Neural cell (in vitro differentiated cells): ENCODE measurements around the gene DLX1. TPM values are rescaled to one million over a fixed set of nuclear protein-coding genes. Genes with fewer than 3 reads are reported as not detected.

Experiments used
- H2AFZ ChIP-seq: fragments of 200-600, 300-800 bp; sonication (generic), shearing (Covaris generic); 2 replicates; pipeline ENCODE4 v1.6.0; 2014; ENCODE audit warnings: low read depth, mild to moderate bottlenecking, antibody characterized with exemption, low read length, moderate library complexity
- H3F3A ChIP-seq: fragments of 200-600 bp; shearing (Covaris generic); 2 replicates; pipeline ENCODE4 v1.6.1; 2016; ENCODE audit warnings: mild to moderate bottlenecking, moderate library complexity, mixed read lengths, antibody characterized with exemption, low read length; ENCODE audit not compliant: insufficient read depth, poor library complexity, severe bottlenecking
- H3K27ac ChIP-seq: fragments of 200-600, 300-800 bp; sonication (generic), shearing (Covaris generic); 2 replicates; pipeline ENCODE4 v1.5.1; 2014; ENCODE audit warnings: mild to moderate bottlenecking, low read length, moderate library complexity
- H3K27me3 ChIP-seq: fragments of 300-800, 200-600 bp; sonication (generic), shearing (Covaris generic); 2 replicates; pipeline ENCODE4 v1.6.0; 2014; ENCODE audit warnings: mild to moderate bottlenecking, low read depth, low read length, moderate library complexity; ENCODE audit not compliant: insufficient read depth
- H3K36me3 ChIP-seq: fragments of 300-800, 200-600 bp; sonication (generic), shearing (Covaris generic); 2 replicates; pipeline ENCODE4 v1.5.1; 2014; ENCODE audit warnings: mild to moderate bottlenecking, antibody characterized with exemption, low read length, moderate library complexity; ENCODE audit not compliant: insufficient read depth
- H3K4me2 ChIP-seq: fragments of 300-800, 200-600 bp; sonication (generic), shearing (Covaris generic); 2 replicates; pipeline ENCODE4 v1.6.0; 2014; ENCODE audit warnings: mild to moderate bottlenecking, low read length
- H3K4me3 ChIP-seq: fragments of 300-800, 200-600 bp; sonication (generic), shearing (Covaris generic); 2 replicates; pipeline ENCODE4 v1.5.1; 2014; ENCODE audit warnings: mild to moderate bottlenecking, low read length, moderate library complexity
- H3K79me2 ChIP-seq: fragments of 200-600 bp; shearing (Covaris generic); replicated peaks from 2 replicates; pipeline ENCODE4 v1.6.0; 2014; ENCODE audit warnings: mild to moderate bottlenecking, low read length, moderate library complexity; ENCODE audit not compliant: insufficient read depth
- H3K9ac ChIP-seq: fragments of 300-800, 200-600 bp; sonication (generic), shearing (Covaris generic); 2 replicates; pipeline ENCODE4 v1.6.1; 2016; ENCODE audit warnings: mild to moderate bottlenecking, low read length, mixed read lengths
- H3K9me2 ChIP-seq: fragments of 200-600 bp; shearing (Covaris generic); 2 replicates; pipeline ENCODE4 v1.6.1; 2016; ENCODE audit warnings: mild to moderate bottlenecking, low read length, mixed read lengths; ENCODE audit not compliant: insufficient read depth
- H3K9me3 ChIP-seq: fragments of 200-600, 300-800 bp; sonication (generic), shearing (Covaris generic); 2 replicates; pipeline ENCODE4 v1.6.1; 2016; ENCODE audit warnings: mild to moderate bottlenecking, mixed run types, low read length, moderate library complexity, mixed read lengths
- H4K20me1 ChIP-seq: fragments of 200-600 bp; shearing (Covaris generic); 2 replicates; pipeline ENCODE4 v1.6.1; 2016; ENCODE audit warnings: mild to moderate bottlenecking, mixed run types; ENCODE audit not compliant: insufficient read depth
- EP300 ChIP-seq: fragments of 450-650 bp; conservative IDR thresholded peaks from 2 replicates; pipeline ENCODE4 v1.6.1; 2014; ENCODE audit warnings: antibody characterized with exemption, mild to moderate bottlenecking, moderate library complexity; ENCODE audit not compliant: poor library complexity, severe bottlenecking
- EZH2 ChIP-seq: fragments of 200-600, 300-800 bp; shearing (Covaris generic), sonication (generic); IDR thresholded peaks from 2 replicates; pipeline ENCODE4 v1.6.1; 2014; ENCODE audit warnings: antibody characterized with exemption, low read length, borderline replicate concordance, mild to moderate bottlenecking; ENCODE audit not compliant: insufficient read depth, poor library complexity, severe bottlenecking
- MXI1 ChIP-seq: fragments of 450-650 bp; conservative IDR thresholded peaks from 2 replicates; pipeline ENCODE4 v1.6.1; 2014; ENCODE audit warnings: antibody characterized with exemption, mild to moderate bottlenecking; ENCODE audit not compliant: poor library complexity, severe bottlenecking
- POLR2AphosphoS5 ChIP-seq: IDR thresholded peaks from 2 replicates; pipeline ENCODE4 v1.6.1; 2012
- RAD21 ChIP-seq: fragments of 450-650 bp; conservative IDR thresholded peaks from 2 replicates; pipeline ENCODE4 v1.6.1; 2014; ENCODE audit warnings: antibody characterized with exemption, mild to moderate bottlenecking, moderate library complexity
- SMC3 ChIP-seq: fragments of 450-650 bp; conservative IDR thresholded peaks from 2 replicates; pipeline ENCODE4 v1.6.1; 2014; ENCODE audit warnings: antibody characterized with exemption, mild to moderate bottlenecking, moderate library complexity; ENCODE audit not compliant: poor library complexity
- TAF1 ChIP-seq: IDR thresholded peaks from 2 replicates; pipeline ENCODE4 v1.6.1; 2012; ENCODE audit warnings: low read depth
- polyA plus RNA-seq: library from polyadenylated mRNA; depleted of rRNA; stranded (reverse); fragments of >200 nt; gene quantifications from 2 replicates; pipeline ENCODE4 v1.2.3, GENCODE V29; 2014
- TF ChIP-seq, protein P1 (sequence below): IDR thresholded peaks from 2 replicates; pipeline ENCODE4 v1.6.1; 2012; ENCODE audit warnings: borderline replicate concordance
- TF ChIP-seq, protein P2 (sequence below): fragments of 450-650 bp; IDR thresholded peaks from 2 replicates; pipeline ENCODE4 v1.5.1; 2014; ENCODE audit warnings: antibody characterized with exemption, mild to moderate bottlenecking, moderate library complexity; ENCODE audit not compliant: poor library complexity, severe bottlenecking

DLX1 gene
- polyA plus RNA-seq, 1 donor from 2014 or later, result 67.3 TPM

DNA sequence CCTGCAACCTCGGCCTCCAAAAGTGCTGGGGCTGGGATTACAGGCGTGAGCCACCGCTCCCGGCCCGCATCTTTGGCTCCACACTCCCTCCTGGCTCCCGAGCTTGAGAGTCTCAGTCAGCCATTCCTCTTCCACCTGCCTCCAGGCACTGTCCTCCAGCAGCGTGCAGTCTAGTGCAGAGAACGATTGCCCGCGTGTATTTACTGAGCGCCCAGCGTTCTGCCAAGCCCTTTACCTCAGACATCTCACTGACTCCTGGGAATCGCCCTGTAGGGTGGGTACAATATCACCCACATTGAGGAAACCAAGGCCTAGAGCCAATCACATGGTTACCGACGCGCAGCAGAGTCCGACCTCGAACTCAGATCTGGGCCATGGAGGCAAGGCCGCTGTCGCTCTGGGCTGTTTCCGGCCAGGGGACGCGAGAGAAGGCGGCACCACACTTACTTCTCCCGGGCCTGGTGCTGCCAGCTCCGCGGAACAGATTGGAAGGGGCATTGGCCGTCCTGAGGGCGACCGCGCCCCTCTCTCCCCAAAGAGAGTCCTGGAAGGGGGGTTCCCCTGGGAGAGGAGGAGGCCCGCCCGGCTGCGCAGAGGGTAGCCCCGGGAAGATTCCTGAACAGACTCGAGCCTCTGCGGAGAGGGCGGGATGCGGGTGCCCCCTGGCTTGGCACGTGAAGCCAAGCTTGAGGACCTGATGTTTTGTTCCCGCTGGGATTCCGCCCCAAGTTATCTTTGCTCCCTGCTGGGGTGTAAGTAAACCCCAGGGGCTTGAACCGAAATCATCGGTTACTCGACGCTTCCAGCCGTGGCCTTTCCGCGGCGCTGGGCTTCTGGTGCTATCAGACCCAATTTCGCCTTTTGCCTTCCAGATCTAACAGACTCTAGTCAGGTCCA lies 22.6 kb downstream of the DLX1 start:
- Histone ChIP-seq H3K4me3 (no peak overlapping the region), H3K36me3 (no peaks in the 10 kb centered on the region), H3K79me2 (no peaks in the 10 kb centered on the region), H3K9me2 (no peaks in the 10 kb centered on the region), H3K9ac (no peak overlapping the region), H2AFZ (no peak overlapping the region), H3K27ac (no peak overlapping the region), H4K20me1 (no peaks in the 10 kb centered on the region), H3K4me2 (no peak overlapping the region), H3F3A (no peaks in the 10 kb centered on the region), H3K9me3 (no peaks in the 10 kb centered on the region), H3K27me3 (peaks cover 56% of the 10 kb centered on the region)
- TF ChIP-seq EZH2 (no peak), POLR2AphosphoS5 (no peak), TAF1 (no peak), EP300 (no peak), MXI1 (no peak), RAD21 (no peak)
- TF ChIP-seq, protein P1, sequence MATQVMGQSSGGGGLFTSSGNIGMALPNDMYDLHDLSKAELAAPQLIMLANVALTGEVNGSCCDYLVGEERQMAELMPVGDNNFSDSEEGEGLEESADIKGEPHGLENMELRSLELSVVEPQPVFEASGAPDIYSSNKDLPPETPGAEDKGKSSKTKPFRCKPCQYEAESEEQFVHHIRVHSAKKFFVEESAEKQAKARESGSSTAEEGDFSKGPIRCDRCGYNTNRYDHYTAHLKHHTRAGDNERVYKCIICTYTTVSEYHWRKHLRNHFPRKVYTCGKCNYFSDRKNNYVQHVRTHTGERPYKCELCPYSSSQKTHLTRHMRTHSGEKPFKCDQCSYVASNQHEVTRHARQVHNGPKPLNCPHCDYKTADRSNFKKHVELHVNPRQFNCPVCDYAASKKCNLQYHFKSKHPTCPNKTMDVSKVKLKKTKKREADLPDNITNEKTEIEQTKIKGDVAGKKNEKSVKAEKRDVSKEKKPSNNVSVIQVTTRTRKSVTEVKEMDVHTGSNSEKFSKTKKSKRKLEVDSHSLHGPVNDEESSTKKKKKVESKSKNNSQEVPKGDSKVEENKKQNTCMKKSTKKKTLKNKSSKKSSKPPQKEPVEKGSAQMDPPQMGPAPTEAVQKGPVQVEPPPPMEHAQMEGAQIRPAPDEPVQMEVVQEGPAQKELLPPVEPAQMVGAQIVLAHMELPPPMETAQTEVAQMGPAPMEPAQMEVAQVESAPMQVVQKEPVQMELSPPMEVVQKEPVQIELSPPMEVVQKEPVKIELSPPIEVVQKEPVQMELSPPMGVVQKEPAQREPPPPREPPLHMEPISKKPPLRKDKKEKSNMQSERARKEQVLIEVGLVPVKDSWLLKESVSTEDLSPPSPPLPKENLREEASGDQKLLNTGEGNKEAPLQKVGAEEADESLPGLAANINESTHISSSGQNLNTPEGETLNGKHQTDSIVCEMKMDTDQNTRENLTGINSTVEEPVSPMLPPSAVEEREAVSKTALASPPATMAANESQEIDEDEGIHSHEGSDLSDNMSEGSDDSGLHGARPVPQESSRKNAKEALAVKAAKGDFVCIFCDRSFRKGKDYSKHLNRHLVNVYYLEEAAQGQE, result no peak

DNA sequence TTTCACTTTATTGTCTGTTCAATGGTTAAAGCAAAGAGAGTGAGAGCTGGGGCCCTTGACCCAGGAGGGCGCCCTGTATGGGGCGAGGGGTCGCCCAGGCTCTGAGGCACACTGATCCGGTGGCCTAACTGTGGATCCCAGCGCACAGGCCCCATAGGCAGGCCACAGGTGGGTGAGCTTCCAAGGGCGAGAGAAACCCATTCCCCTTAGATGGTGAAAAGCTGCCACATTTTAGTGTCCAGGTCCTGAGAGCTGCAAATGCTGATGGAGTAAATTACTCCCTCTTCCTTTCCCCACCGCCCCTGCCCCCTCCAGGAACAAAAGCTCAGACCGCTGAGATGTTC lies 23.3 kb downstream of the DLX1 start:
- Histone ChIP-seq H3K9me2 (no peaks in the 10 kb centered on the region), H3K36me3 (no peaks in the 10 kb centered on the region), H3K27ac (no peak overlapping the region), H4K20me1 (no peaks in the 10 kb centered on the region), H3K4me2 (no peak overlapping the region), H3K9ac (no peak overlapping the region), H3K4me3 (no peak overlapping the region), H3K27me3 (peaks cover 56% of the 10 kb centered on the region), H3K79me2 (no peaks in the 10 kb centered on the region), H3K9me3 (no peaks in the 10 kb centered on the region), H3F3A (no peaks in the 10 kb centered on the region), H2AFZ (no peak overlapping the region)
- no peak for TF ChIP-seq POLR2AphosphoS5
- no peak for TF ChIP-seq EP300
- TF ChIP-seq RAD21, result no peak
- TF ChIP-seq SMC3, result no peak
- TF ChIP-seq, protein P1, result no peak
- TF ChIP-seq, protein P2, sequence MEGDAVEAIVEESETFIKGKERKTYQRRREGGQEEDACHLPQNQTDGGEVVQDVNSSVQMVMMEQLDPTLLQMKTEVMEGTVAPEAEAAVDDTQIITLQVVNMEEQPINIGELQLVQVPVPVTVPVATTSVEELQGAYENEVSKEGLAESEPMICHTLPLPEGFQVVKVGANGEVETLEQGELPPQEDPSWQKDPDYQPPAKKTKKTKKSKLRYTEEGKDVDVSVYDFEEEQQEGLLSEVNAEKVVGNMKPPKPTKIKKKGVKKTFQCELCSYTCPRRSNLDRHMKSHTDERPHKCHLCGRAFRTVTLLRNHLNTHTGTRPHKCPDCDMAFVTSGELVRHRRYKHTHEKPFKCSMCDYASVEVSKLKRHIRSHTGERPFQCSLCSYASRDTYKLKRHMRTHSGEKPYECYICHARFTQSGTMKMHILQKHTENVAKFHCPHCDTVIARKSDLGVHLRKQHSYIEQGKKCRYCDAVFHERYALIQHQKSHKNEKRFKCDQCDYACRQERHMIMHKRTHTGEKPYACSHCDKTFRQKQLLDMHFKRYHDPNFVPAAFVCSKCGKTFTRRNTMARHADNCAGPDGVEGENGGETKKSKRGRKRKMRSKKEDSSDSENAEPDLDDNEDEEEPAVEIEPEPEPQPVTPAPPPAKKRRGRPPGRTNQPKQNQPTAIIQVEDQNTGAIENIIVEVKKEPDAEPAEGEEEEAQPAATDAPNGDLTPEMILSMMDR, result no peak
- TF ChIP-seq TAF1, result no peak
- no peak for TF ChIP-seq MXI1
- no peak for TF ChIP-seq EZH2
